ENCODE results near the gene FAM3D.

GRCh38 chr3:58696093-58696492, 29.5 kb upstream of the FAM3D start:
- TF ChIP-seq EZH2phosphoT487 (IDR thresholded peaks at IDR 0.05; ENCODE audit: low read depth), result no peak
- TF ChIP-seq, protein P1, sequence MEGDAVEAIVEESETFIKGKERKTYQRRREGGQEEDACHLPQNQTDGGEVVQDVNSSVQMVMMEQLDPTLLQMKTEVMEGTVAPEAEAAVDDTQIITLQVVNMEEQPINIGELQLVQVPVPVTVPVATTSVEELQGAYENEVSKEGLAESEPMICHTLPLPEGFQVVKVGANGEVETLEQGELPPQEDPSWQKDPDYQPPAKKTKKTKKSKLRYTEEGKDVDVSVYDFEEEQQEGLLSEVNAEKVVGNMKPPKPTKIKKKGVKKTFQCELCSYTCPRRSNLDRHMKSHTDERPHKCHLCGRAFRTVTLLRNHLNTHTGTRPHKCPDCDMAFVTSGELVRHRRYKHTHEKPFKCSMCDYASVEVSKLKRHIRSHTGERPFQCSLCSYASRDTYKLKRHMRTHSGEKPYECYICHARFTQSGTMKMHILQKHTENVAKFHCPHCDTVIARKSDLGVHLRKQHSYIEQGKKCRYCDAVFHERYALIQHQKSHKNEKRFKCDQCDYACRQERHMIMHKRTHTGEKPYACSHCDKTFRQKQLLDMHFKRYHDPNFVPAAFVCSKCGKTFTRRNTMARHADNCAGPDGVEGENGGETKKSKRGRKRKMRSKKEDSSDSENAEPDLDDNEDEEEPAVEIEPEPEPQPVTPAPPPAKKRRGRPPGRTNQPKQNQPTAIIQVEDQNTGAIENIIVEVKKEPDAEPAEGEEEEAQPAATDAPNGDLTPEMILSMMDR (IDR thresholded peaks at IDR 0.05; ENCODE audit: low read depth, low read length), result no peak

Measured in OCI-LY3 (cell line).